ENCODE measurements around the gene C22orf23. TPM values are rescaled to one million over a fixed set of nuclear protein-coding genes. Genes with fewer than 3 reads are reported as not detected.

C22orf23 gene
- total RNA-seq, 2 experiments from 2014 or later, result not detected

- H3K27ac ChIP-seq (ENCODE audit: low read depth in 1 of 2, low read length in 2 of 2), result no peak overlapping the region
- DNase-seq (no peak), ATAC-seq (ENCODE audit: poor library complexity) (no peak)
- intact Hi-C loops (cut with DNase I, micrococcal nuclease), result no loop called here
- no peaks in the 10 kb centered on the region for H3K27me3 ChIP-seq (ENCODE audit: control insufficient read depth in 1 of 2, insufficient read depth in 2 of 2, low read length in 2 of 2)
- no peaks in the 10 kb centered on the region for H3K36me3 ChIP-seq (ENCODE audit: insufficient read depth, low read length)
- Mint-ChIP-seq H3K27me3 (no peaks in the 10 kb centered on the region), H3K27ac (no peak overlapping the region), H3K36me3 (ENCODE audit: low read depth) (no peaks in the 10 kb centered on the region), H3K4me3 (no peak overlapping the region), H3K9me3 (no peaks in the 10 kb centered on the region), H3K4me1 (ENCODE audit: low read depth) (no peaks in the 10 kb centered on the region)
- CTCF ChIA-PET, result no interaction called here
- no peaks in the 10 kb centered on the region for H3K9me3 ChIP-seq (ENCODE audit: control insufficient read depth in 1 of 2, insufficient read depth in 1 of 2, low read length in 2 of 2)
- H3K4me1 ChIP-seq (ENCODE audit: insufficient read depth, low read length), result peaks cover 6% of the 10 kb centered on the region
- POLR2A ChIA-PET, result no interaction called here
- TF ChIP-seq CTCF (IDR thresholded peaks at IDR 0.05), result no peak
- no peak overlapping the region for H3K4me3 ChIP-seq (ENCODE audit: low read length)
Measured at GRCh38 chr22:37995460-37995859, 42.1 kb upstream of the C22orf23 start.

- DNase-seq, result no peak
- no peak overlapping the region for H3K27ac ChIP-seq (ENCODE audit: low read depth in 1 of 2, low read length in 2 of 2)
- no peak for TF ChIP-seq CTCF (IDR thresholded peaks at IDR 0.05)
- no peaks in the 10 kb centered on the region for H3K9me3 ChIP-seq (ENCODE audit: control insufficient read depth in 1 of 2, insufficient read depth in 1 of 2, low read length in 2 of 2)
- H3K4me3 ChIP-seq (ENCODE audit: low read length), result no peak overlapping the region
- Mint-ChIP-seq H3K9me3 (no peaks in the 10 kb centered on the region), H3K27me3 (no peaks in the 10 kb centered on the region), H3K36me3 (ENCODE audit: low read depth) (no peaks in the 10 kb centered on the region), H3K27ac (no peak overlapping the region), H3K4me1 (ENCODE audit: low read depth) (no peaks in the 10 kb centered on the region), H3K4me3 (no peak overlapping the region)
- no peaks in the 10 kb centered on the region for H3K36me3 ChIP-seq (ENCODE audit: insufficient read depth, low read length)
- POLR2A ChIA-PET, result no interaction called here
- H3K4me1 ChIP-seq (ENCODE audit: insufficient read depth, low read length), result peaks cover 6% of the 10 kb centered on the region
- intact Hi-C loops (cut with DNase I, micrococcal nuclease), result no loop called here
- CTCF ChIA-PET, result no interaction called here
- H3K27me3 ChIP-seq (ENCODE audit: control insufficient read depth in 1 of 2, insufficient read depth in 2 of 2, low read length in 2 of 2), result no peaks in the 10 kb centered on the region
- ATAC-seq (ENCODE audit: poor library complexity), result no peak
Measured at GRCh38 chr22:37994982-37995381, 41.6 kb upstream of the C22orf23 start.

GRCh38 chr22:37994049-37994448 is 40.6 kb upstream of the C22orf23 start:
- Histone ChIP-seq H3K4me3 (ENCODE audit: low read length) (no peak overlapping the region), H3K27ac (ENCODE audit: low read depth in 1 of 2, low read length in 2 of 2) (no peak overlapping the region), H3K27me3 (ENCODE audit: control insufficient read depth in 1 of 2, insufficient read depth in 2 of 2, low read length in 2 of 2) (no peaks in the 10 kb centered on the region), H3K36me3 (ENCODE audit: insufficient read depth, low read length) (no peaks in the 10 kb centered on the region), H3K4me1 (ENCODE audit: insufficient read depth, low read length) (peaks cover 6% of the 10 kb centered on the region), H3K9me3 (ENCODE audit: control insufficient read depth in 1 of 2, insufficient read depth in 1 of 2, low read length in 2 of 2) (no peaks in the 10 kb centered on the region)
- intact Hi-C loops (cut with DNase I, micrococcal nuclease), result no loop called here
- TF ChIP-seq CTCF (IDR thresholded peaks at IDR 0.05), result no peak
- ChIA-PET CTCF (no interaction called here), POLR2A (no interaction called here)
- Mint-ChIP-seq H3K27me3 (no peaks in the 10 kb centered on the region), H3K27ac (no peak overlapping the region), H3K4me3 (no peak overlapping the region), H3K4me1 (ENCODE audit: low read depth) (no peaks in the 10 kb centered on the region), H3K36me3 (ENCODE audit: low read depth) (no peaks in the 10 kb centered on the region), H3K9me3 (no peaks in the 10 kb centered on the region)
- DNase-seq, result peak in 2 of 14 experiments; percentile 9 to 69
- no peak for ATAC-seq (ENCODE audit: poor library complexity)
